Smooth muscle cell (in vitro differentiated cells): ENCODE data around the gene JUN. TPM values are rescaled to one million over a fixed set of nuclear protein-coding genes. Genes with fewer than 3 reads are reported as not detected.

Experiments
- DNase-seq: peaks from one replicate; lab custom pipeline; 2025; ENCODE audit not compliant: unreplicated experiment; lab: John Stamatoyannopoulos, UW
- H2AFZ ChIP-seq: fragments of 200-600 bp; sonication (generic); 2 replicates; pipeline ENCODE4 v1.6.0; 2016; ENCODE audit warnings: antibody characterized with exemption, low read depth, mild to moderate bottlenecking
- H3F3A ChIP-seq: fragments of 200-600 bp; sonication (generic); 2 replicates; pipeline ENCODE4 v1.6.0; 2017; ENCODE audit warnings: antibody characterized with exemption, low read depth
- H3K27ac ChIP-seq: fragments of 200-600 bp; sonication (generic); 2 replicates; pipeline ENCODE4 v1.5.1; 2016; ENCODE audit warnings: low read depth, mild to moderate bottlenecking
- H3K27me3 ChIP-seq: fragments of 200-600 bp; sonication (generic); 2 replicates; pipeline ENCODE4 v1.6.1; 2016; ENCODE audit warnings: low read depth, mild to moderate bottlenecking
- H3K36me3 ChIP-seq: fragments of 200-600 bp; sonication (generic); 2 replicates; pipeline ENCODE4 v1.5.1; 2016; ENCODE audit warnings: low read depth
- H3K4me1 ChIP-seq: fragments of 200-600 bp; sonication (generic); 2 replicates; pipeline ENCODE4 v1.5.1; 2016; ENCODE audit warnings: low read depth
- H3K4me2 ChIP-seq: fragments of 200-600 bp; sonication (generic); 2 replicates; pipeline ENCODE4 v1.6.0; 2016; ENCODE audit warnings: mild to moderate bottlenecking
- H3K4me3 ChIP-seq: fragments of 200-600 bp; sonication (generic); 2 replicates; pipeline ENCODE4 v1.5.1; 2016; ENCODE audit warnings: mild to moderate bottlenecking
- H3K79me2 ChIP-seq: fragments of 200-600 bp; sonication (generic); 2 replicates; pipeline ENCODE4 v1.6.0; 2016; ENCODE audit warnings: low read depth, mild to moderate bottlenecking
- H3K9ac ChIP-seq: fragments of 200-600 bp; sonication (generic); 2 replicates; pipeline ENCODE4 v1.6.0; 2016; ENCODE audit warnings: low read depth
- H3K9me3 ChIP-seq: fragments of 200-600 bp; sonication (generic); replicated peaks from 2 replicates; pipeline ENCODE4 v1.5.1; 2016; ENCODE audit warnings: low read depth
- H4K20me1 ChIP-seq: fragments of 200-600 bp; sonication (generic); 2 replicates; pipeline ENCODE4 v1.6.0; 2016; ENCODE audit warnings: low read depth
- WGBS: methylation state at CpG from one replicate; pipeline ENCODE4 v1.1.7; 2016; ENCODE audit warnings: low lambda C conversion rate; 5-methylcytosine and 5-hydroxymethylcytosine counted together
- polyA plus RNA-seq: library from polyadenylated mRNA; unstranded; fragments of >200 nt; fragmentation: Nextera tagmentation; extraction: Ambion mirVana; gene quantifications from 2 replicates; pipeline ENCODE4 v1.2.1, GENCODE V29; 2016
- total RNA-seq: library from RNA; depleted of rRNA; stranded (reverse); fragments of >200 nt; gene quantifications from 2 replicates; pipeline ENCODE4 v1.2.3, GENCODE V29; 2014
- TF ChIP-seq, protein P1 (sequence below): fragments of 200-600 bp; sonication (generic); IDR thresholded peaks from 2 replicates; pipeline ENCODE4 v1.5.1; 2017; ENCODE audit warnings: borderline replicate concordance, mild to moderate bottlenecking, antibody characterized with exemption; ENCODE audit not compliant: insufficient read depth, poor library complexity, severe bottlenecking

JUN gene
- total and polyA plus RNA-seq, 2 experiments from 2014 or later: 200 to 286 TPM

DNA sequence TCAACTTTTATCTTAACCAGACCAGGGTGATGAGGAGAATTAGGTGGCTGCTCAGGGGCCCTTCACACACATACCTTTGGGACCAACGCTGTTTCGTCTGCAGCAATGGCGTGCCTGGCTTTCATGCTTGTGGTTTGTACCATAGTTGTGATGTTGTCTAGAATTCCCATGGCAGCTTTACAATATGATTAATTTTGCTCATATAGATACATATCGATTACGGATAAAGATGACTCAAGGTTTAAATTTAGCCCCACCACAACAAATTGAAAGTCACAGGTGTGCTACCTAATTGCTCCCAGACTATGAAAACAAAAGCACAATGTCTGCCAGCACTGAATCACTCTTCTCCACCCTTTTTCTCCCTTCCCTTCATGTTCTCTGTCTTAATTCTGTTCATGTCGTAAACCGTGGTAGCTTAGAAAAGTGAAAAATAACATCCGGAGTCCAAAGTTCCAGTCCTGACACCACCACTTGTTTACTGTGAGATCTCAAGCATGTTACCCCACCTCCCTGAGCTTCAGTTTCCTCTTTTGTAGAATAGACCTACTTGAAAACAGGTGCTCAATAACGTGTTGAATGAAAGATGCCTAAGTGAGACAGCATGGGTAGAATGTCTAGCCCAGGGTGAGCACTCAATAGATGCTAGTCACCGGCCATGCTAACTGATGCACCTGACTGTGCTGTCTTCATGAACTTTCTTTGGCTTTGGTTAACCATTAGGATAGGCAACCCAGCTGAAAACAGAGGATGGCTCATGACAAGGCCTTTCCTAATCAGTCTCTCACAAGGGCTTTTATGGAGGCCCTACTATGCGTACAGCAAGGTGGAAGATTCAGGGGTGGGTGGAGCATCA, 22.1 kb upstream of the JUN start:
- H3K4me1 ChIP-seq: peaks cover 7% of the 10 kb centered on the region
- no peaks in the 10 kb centered on the region for H3K36me3 ChIP-seq
- WGBS: 90% methylated on average over 11 of the region's 11 CpGs
- no peaks in the 10 kb centered on the region for H3K9me3 ChIP-seq
- no peak overlapping the region for H3K9ac ChIP-seq
- H3K27me3 ChIP-seq: no peaks in the 10 kb centered on the region
- no peaks in the 10 kb centered on the region for H4K20me1 ChIP-seq
- no peak for DNase-seq
- no peak overlapping the region for H2AFZ ChIP-seq
- TF ChIP-seq, protein P1, sequence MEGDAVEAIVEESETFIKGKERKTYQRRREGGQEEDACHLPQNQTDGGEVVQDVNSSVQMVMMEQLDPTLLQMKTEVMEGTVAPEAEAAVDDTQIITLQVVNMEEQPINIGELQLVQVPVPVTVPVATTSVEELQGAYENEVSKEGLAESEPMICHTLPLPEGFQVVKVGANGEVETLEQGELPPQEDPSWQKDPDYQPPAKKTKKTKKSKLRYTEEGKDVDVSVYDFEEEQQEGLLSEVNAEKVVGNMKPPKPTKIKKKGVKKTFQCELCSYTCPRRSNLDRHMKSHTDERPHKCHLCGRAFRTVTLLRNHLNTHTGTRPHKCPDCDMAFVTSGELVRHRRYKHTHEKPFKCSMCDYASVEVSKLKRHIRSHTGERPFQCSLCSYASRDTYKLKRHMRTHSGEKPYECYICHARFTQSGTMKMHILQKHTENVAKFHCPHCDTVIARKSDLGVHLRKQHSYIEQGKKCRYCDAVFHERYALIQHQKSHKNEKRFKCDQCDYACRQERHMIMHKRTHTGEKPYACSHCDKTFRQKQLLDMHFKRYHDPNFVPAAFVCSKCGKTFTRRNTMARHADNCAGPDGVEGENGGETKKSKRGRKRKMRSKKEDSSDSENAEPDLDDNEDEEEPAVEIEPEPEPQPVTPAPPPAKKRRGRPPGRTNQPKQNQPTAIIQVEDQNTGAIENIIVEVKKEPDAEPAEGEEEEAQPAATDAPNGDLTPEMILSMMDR: no peak
- H3K4me2 ChIP-seq: no peak overlapping the region
- H3K27ac ChIP-seq: no peak overlapping the region
- H3K4me3 ChIP-seq: no peak overlapping the region
- no peaks in the 10 kb centered on the region for H3K79me2 ChIP-seq
- H3F3A ChIP-seq: peaks cover 4% of the 10 kb centered on the region

DNA sequence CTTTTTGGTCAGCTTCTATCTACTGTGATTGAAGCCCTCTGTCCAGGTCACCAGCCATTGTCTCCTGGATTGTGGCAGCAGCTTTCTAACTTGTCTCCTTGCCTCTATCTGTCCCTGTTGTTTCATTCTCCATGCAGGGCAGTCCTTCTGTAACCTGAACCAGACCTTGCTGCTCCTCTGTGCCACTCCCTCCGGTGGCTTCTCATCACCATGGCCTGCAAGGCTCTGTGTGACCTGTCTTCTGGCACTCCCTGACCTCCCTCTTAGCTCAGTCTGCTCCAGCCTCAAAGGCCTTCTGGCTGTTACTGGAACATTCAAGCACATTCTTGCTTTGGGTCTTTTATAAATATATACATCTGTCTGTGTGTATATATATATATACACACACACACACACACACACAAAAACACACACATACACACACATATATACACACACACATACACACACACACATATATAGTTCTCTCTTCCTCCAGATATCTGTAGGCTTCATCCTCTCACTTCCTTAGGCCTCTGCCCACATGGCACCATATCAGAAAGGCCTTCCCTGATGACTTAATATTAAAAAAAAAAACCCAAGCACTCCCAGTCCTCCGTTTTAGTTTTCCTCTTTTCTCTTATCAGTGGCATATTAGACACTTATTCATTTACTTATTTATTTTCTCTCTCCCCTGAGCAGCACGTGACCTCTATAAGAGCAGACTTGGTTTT, 21.2 kb upstream of the JUN start:
- peaks cover 4% of the 10 kb centered on the region for H3F3A ChIP-seq
- DNase-seq: no peak
- no peaks in the 10 kb centered on the region for H3K27me3 ChIP-seq
- H3K4me3 ChIP-seq: no peak overlapping the region
- H3K9me3 ChIP-seq: no peaks in the 10 kb centered on the region
- peaks cover 6% of the 10 kb centered on the region for H3K4me1 ChIP-seq
- no peaks in the 10 kb centered on the region for H3K36me3 ChIP-seq
- H4K20me1 ChIP-seq: no peaks in the 10 kb centered on the region
- no peak overlapping the region for H3K9ac ChIP-seq
- TF ChIP-seq, protein P1: no peak
- 75% methylated on average over 3 of the region's 3 CpGs for WGBS
- no peak overlapping the region for H2AFZ ChIP-seq
- no peak overlapping the region for H3K4me2 ChIP-seq
- H3K79me2 ChIP-seq: no peaks in the 10 kb centered on the region
- no peak overlapping the region for H3K27ac ChIP-seq

DNA sequence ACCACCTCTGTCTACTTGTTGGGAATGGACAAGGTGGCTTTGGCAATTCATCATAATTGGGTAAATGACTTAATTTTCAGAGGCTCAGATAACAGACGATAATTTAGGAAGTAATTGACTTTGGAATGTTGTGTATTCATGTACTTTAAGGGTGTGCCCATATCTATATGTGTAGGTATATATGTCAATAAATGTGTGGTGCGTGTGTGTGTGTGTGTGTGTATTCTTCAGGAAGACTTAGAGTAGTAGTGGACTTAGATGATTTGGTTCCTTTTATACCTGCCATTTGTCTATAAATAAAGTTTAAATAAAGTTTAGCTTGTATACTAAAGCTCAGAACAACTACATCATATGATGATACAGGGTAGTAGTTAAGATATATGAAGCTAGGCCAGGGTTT, 20.0 kb upstream of the JUN start:
- no peaks in the 10 kb centered on the region for H3F3A ChIP-seq

More for the DNA sequence above, 20.0 kb upstream of the JUN start:
- Histone ChIP-seq H3K4me3 (no peak overlapping the region), H3K4me1 (no peaks in the 10 kb centered on the region), H3K27me3 (no peaks in the 10 kb centered on the region), H3K79me2 (no peaks in the 10 kb centered on the region), H4K20me1 (no peaks in the 10 kb centered on the region), H2AFZ (no peak overlapping the region), H3K4me2 (no peak overlapping the region), H3K36me3 (no peaks in the 10 kb centered on the region), H3K27ac (no peak overlapping the region), H3K9ac (no peak overlapping the region), H3K9me3 (no peaks in the 10 kb centered on the region)
- 86% methylated on average over 2 of the region's 2 CpGs for WGBS
- TF ChIP-seq, protein P1: no peak
- DNase-seq: no peak
